Motor neuron (in vitro differentiated cells): Measurements from ENCODE around the gene PFDN6. TPM values are rescaled to one million over a fixed set of nuclear protein-coding genes. Genes with fewer than 3 reads are reported as not detected.
A peak's percentile ranks its signal among the peaks of the same experiment; 100 is the strongest.

Source experiments
- ATAC-seq, 8 experiments: fragments of 200-7000 bp; cut with Tn5 transposase; replicated peaks in 6 of 8; 2 replicates each; pipeline ENCODE4 v1.8.0; 2021; ENCODE audit warnings: mild to moderate bottlenecking in 8 of 8, moderate library complexity in 8 of 8
- H3K27ac ChIP-seq, 2 donors: fragments of 250-450 bp; sonication (Bioruptor Pico); 2 replicates each; pipeline ENCODE4 v1.9.0; 2021; ENCODE audit warnings: antibody characterized with exemption in 2 of 2, mild to moderate bottlenecking in 2 of 2, moderate library complexity in 1 of 2
- H3K4me1 ChIP-seq, 2 donors: fragments of 250-450 bp; sonication (Bioruptor Pico); replicated peaks in 1 of 2; 2 replicates each; pipeline ENCODE4 v1.6.1; 2021; ENCODE audit warnings: antibody characterized with exemption in 2 of 2, mild to moderate bottlenecking in 2 of 2, moderate library complexity in 1 of 2
- H3K4me3 ChIP-seq, 5 donors: fragments of 250-450 bp; sonication (Bioruptor Pico); 2 replicates each; pipeline ENCODE4 v1.9.0; 2021; ENCODE audit warnings: antibody characterized with exemption in 5 of 5, mild to moderate bottlenecking in 5 of 5, moderate library complexity in 4 of 5
- WGBS, 10 experiments: fragments of 450-650 bp; shearing (Covaris generic); methylation state at CpG; one replicate each; pipeline ENCODE4 v1.0.0; 2022; 5-methylcytosine and 5-hydroxymethylcytosine counted together
- in situ Hi-C, 9 experiments: fragments of 400-800 bp; cut with MboI; loops; one replicate each; pipeline ENCODE4 v1.15.0; 2021; ENCODE audit warnings: low sequenced_read_pairs in 9 of 9, low pct_unique_long_range_greater_than_20kb in 2 of 9; ENCODE audit not compliant: unreplicated experiment in 9 of 9
- total RNA-seq, 8 experiments: library from RNA; unstranded; fragments of 300-600 nt; gene quantifications; 2 replicates each; pipeline versions ENCODE4 v1.2.3 to v1.2.4, GENCODE V29; 2022

PFDN6 gene
- total RNA-seq, 8 experiments from 2014 or later, result 88.9 to 168 (median 116) TPM

GRCh38 chr6:33305052-33305451 lies 15.7 kb downstream of the PFDN6 start:
- H3K4me3 ChIP-seq, result no peak overlapping the region
- 88 to 100% methylated on average over 1 to 3 of the region's 8 CpGs; no CpG with 5 or more reads in 8 of the 10 experiments for WGBS, 10 experiments
- H3K27ac ChIP-seq, result no peak overlapping the region
- in situ Hi-C loops, result no loop called here
- H3K4me1 ChIP-seq, result peaks cover 4 to 8% of the 10 kb centered on the region in 2 donors
- ATAC-seq, result peak in 3 of 8 experiments; percentile 4 to 19 (median 16)

GRCh38 chr6:33306356-33306755 lies 17.0 kb downstream of the PFDN6 start:
- in situ Hi-C loops, result no loop called here
- Histone ChIP-seq H3K4me3 (no peak overlapping the region), H3K4me1 (no peaks in the 10 kb centered on the region), H3K27ac (no peak overlapping the region)
- ATAC-seq, result no peak
- 67 to 94% (median 93%) methylated on average over 1 to 3 of the region's 4 CpGs; no CpG with 5 or more reads in 5 of the 10 experiments for WGBS, 10 experiments

- H3K4me1 ChIP-seq, result peaks cover 15 to 17% of the 10 kb centered on the region in 2 donors
- in situ Hi-C loops, result no loop called here
- H3K27ac ChIP-seq, result no peak overlapping the region
- WGBS, 10 experiments, result 3 to 67% (median 9%) methylated on average over 3 to 19 of the region's 29 CpGs; no CpG with 5 or more reads in 4 of the 10 experiments
- H3K4me3 ChIP-seq, result peak overlapping the region; percentile 30 to 70 (median 41)
- ATAC-seq, result peak; percentile 12 to 68 (median 44)
These were observed 23.1 kb downstream of the PFDN6 start for GRCh38 chr6:33312361-33313104.

- peak; percentile 1 to 20 (median 9) for ATAC-seq
- in situ Hi-C loops, result no loop called here
- 0 to 7% (median 0%) methylated on average over 1 to 16 of the region's 33 CpGs; no CpG with 5 or more reads in 4 of the 10 experiments for WGBS, 10 experiments
- peaks cover 15 to 17% of the 10 kb centered on the region in 2 donors for H3K4me1 ChIP-seq
- peak overlapping the region; percentile 30 to 70 (median 41) for H3K4me3 ChIP-seq
- H3K27ac ChIP-seq, result no peak overlapping the region
These were observed 23.8 kb downstream of the PFDN6 start for GRCh38 chr6:33313105-33313708.

GRCh38 chr6:33313709-33314514 lies 24.5 kb downstream of the PFDN6 start, which contains the start of gene TAPBP:
TSS of gene TAPBP (minus strand) at chr6:33314078. CDS start at chr6:33314041, 37 bp downstream.
- 0 to 5% (median 0%) methylated on average over 4 to 10 of the region's 47 CpGs; no CpG with 5 or more reads in 6 of the 10 experiments for WGBS, 10 experiments
- Histone ChIP-seq H3K27ac (peak within 1 kb of the TSS in 1 of 2 donors; percentile 59), H3K4me3 (peak within 1 kb of the TSS; percentile 30 to 70 (median 41)), H3K4me1 (peaks cover 19 to 21% of the 10 kb centered on the region in 2 donors)
- in situ Hi-C loops, result no loop called here
- ATAC-seq, result peak in 7 of 8 experiments; percentile 1 to 10 (median 4)

GRCh38 chr6:33314515-33314942 lies 25.1 kb downstream of the PFDN6 start:
- Histone ChIP-seq H3K27ac (peak overlapping the region in 1 of 2 donors; percentile 59), H3K4me1 (peaks cover 19 to 21% of the 10 kb centered on the region in 2 donors), H3K4me3 (peak overlapping the region in 4 of 5 donors; percentile 33 to 70 (median 52))
- WGBS, 10 experiments, result 0 to 75% (median 33%) methylated on average over 1 to 2 of the region's 10 CpGs; no CpG with 5 or more reads in 3 of the 10 experiments
- in situ Hi-C loops, result no loop called here
- ATAC-seq, result peak in 3 of 8 experiments; percentile 36 to 48 (median 40)

- H3K27ac ChIP-seq, result no peak overlapping the region
- peak in 2 of 8 experiments; percentile 0 to 14 for ATAC-seq
- in situ Hi-C loops, result no loop called here
- peak overlapping the region in 1 of 5 donors; percentile 64 for H3K4me3 ChIP-seq
- H3K4me1 ChIP-seq, result peaks cover 19 to 21% of the 10 kb centered on the region in 2 donors
- WGBS, 10 experiments, result 0 to 100% (median 60%) methylated on average over 1 to 8 of the region's 47 CpGs; no CpG with 5 or more reads in 5 of the 10 experiments
These were observed 25.8 kb downstream of the PFDN6 start for GRCh38 chr6:33314943-33315792.

GRCh38 chr6:33315793-33316602 lies 26.6 kb downstream of the PFDN6 start:
- H3K4me3 ChIP-seq, result no peak overlapping the region
- ATAC-seq, result no peak
- peaks cover 19 to 21% of the 10 kb centered on the region in 2 donors for H3K4me1 ChIP-seq
- WGBS, 10 experiments, result 67 to 100% (median 94%) methylated on average over 1 to 12 of the region's 17 CpGs; no CpG with 5 or more reads in 5 of the 10 experiments
- in situ Hi-C loops, result no loop called here
- no peak overlapping the region for H3K27ac ChIP-seq

GRCh38 chr6:33316603-33317418 lies 27.4 kb downstream of the PFDN6 start:
- H3K4me1 ChIP-seq, result peaks cover 22 to 24% of the 10 kb centered on the region in 2 donors
- peak overlapping the region; percentile 27 to 59 (median 45) for H3K4me3 ChIP-seq

GRCh38 chr6:33317419-33317668 lies 27.9 kb downstream of the PFDN6 start:
- ATAC-seq, result no peak
- peak overlapping the region in 1 of 2 donors; percentile 62 for H3K27ac ChIP-seq
- WGBS, 10 experiments, result no CpG with 5 or more reads among the region's 27 CpGs
- in situ Hi-C loops, result no loop called here
- peaks cover 22 to 24% of the 10 kb centered on the region in 2 donors for H3K4me1 ChIP-seq
- peak overlapping the region; percentile 27 to 59 (median 45) for H3K4me3 ChIP-seq

More at GRCh38 chr6:33316603-33317418, 27.4 kb downstream of the PFDN6 start:
- H3K27ac ChIP-seq, result no peak overlapping the region
- no peak for ATAC-seq
- 61 to 88% (median 78%) methylated on average over 1 to 11 of the region's 19 CpGs; no CpG with 5 or more reads in 2 of the 10 experiments for WGBS, 10 experiments
- in situ Hi-C loops, result no loop called here
